Loucy (cell line): ENCODE results near the gene SVOPL.

ENCODE experiments used
- H2AFZ ChIP-seq: fragments of 200-600 bp; sonication (generic); 2 replicates; pipeline ENCODE4 v1.6.0; 2016; ENCODE audit warnings: antibody characterized with exemption, mild to moderate bottlenecking, low read length, moderate library complexity
- H3F3A ChIP-seq: fragments of 200-600 bp; 2 replicates; pipeline ENCODE4 v1.6.0; 2016; ENCODE audit warnings: antibody characterized with exemption, low read depth, mild to moderate bottlenecking
- H3K27me3 ChIP-seq: fragments of 200-600 bp; sonication (generic); 2 replicates; pipeline ENCODE4 v1.6.1; 2014; ENCODE audit warnings: low read length, mild to moderate bottlenecking; ENCODE audit not compliant: insufficient read depth, poor library complexity, severe bottlenecking
- H3K36me3 ChIP-seq: fragments of 200-600 bp; sonication (generic); 2 replicates; pipeline ENCODE4 v1.6.1; 2016; ENCODE audit warnings: low read length; ENCODE audit not compliant: insufficient read depth
- H3K4me1 ChIP-seq: fragments of 200-600 bp; sonication (generic); 2 replicates; pipeline ENCODE4 v1.5.1; 2014; ENCODE audit warnings: low read length, mild to moderate bottlenecking; ENCODE audit not compliant: insufficient read depth, poor library complexity, severe bottlenecking
- H3K4me2 ChIP-seq: fragments of 200-600 bp; sonication (generic); 2 replicates; pipeline ENCODE4 v1.6.0; 2014; ENCODE audit warnings: antibody characterized with exemption, low read length, low read depth, mild to moderate bottlenecking; ENCODE audit not compliant: poor library complexity, severe bottlenecking
- H3K4me3 ChIP-seq: fragments of 200-600 bp; sonication (generic); 2 replicates; pipeline ENCODE4 v1.5.1; 2014; ENCODE audit warnings: low read length, mild to moderate bottlenecking, mixed read lengths; ENCODE audit not compliant: poor library complexity, severe bottlenecking
- H3K79me2 ChIP-seq: fragments of 200-600 bp; sonication (generic); 2 replicates; pipeline ENCODE4 v1.6.1; 2014; ENCODE audit warnings: low read length; ENCODE audit not compliant: insufficient read depth
- H3K9ac ChIP-seq: fragments of 200-600 bp; sonication (generic); 2 replicates; pipeline ENCODE4 v1.6.0; 2014; ENCODE audit warnings: mild to moderate bottlenecking, low read depth, low read length, moderate library complexity; ENCODE audit not compliant: poor library complexity, severe bottlenecking
- H3K9me2 ChIP-seq: fragments of 200-600 bp; sonication (generic); replicated peaks from 2 replicates; pipeline ENCODE4 v1.6.1; 2016; ENCODE audit warnings: low read depth, low read length, mixed read lengths
- H3K9me3 ChIP-seq: fragments of 200-600 bp; sonication (generic); 2 replicates; pipeline ENCODE4 v1.6.1; 2014; ENCODE audit warnings: mild to moderate bottlenecking, antibody characterized with exemption, low read length, low read depth; ENCODE audit not compliant: insufficient read depth
- H4K20me1 ChIP-seq: fragments of 200-600 bp; sonication (generic); 2 replicates; pipeline ENCODE4 v1.6.0; 2014; ENCODE audit warnings: antibody characterized with exemption, low read length, mild to moderate bottlenecking; ENCODE audit not compliant: insufficient read depth, poor library complexity, severe bottlenecking
- CTCF ChIP-seq: fragments of 200-600 bp; sonication (generic); conservative IDR thresholded peaks from 2 replicates; pipeline ENCODE4 v1.5.1; 2014; ENCODE audit warnings: mild to moderate bottlenecking, antibody characterized with exemption, low read length
- EZH2phosphoT487 ChIP-seq: fragments of 200-600 bp; IDR thresholded peaks from 2 replicates; pipeline ENCODE4 v1.6.1; 2018; ENCODE audit warnings: antibody characterized with exemption, mild to moderate bottlenecking, moderate library complexity, borderline replicate concordance

The SVOPL gene

DNA sequence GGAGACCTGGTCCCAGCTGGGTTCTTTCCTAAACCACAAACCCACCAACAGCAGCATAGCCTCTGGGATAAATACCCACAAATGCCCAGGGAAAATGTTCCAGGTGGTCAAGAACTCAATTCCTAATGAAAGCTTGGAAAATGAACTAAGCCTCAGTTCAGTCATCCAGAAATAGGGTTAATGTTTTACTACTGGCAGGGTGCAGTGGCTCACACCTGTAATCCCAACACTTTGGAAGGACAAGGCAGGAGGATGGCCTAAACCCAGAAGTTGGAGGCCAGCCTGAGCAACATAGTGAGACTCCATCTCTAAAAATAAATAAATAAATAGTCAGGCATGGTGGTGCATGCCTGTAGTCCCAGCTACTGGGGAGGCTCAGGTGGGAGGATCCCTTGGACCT, 82.2 kb downstream of the SVOPL start:
- H3K79me2 ChIP-seq, result no peaks in the 10 kb centered on the region

DNA sequence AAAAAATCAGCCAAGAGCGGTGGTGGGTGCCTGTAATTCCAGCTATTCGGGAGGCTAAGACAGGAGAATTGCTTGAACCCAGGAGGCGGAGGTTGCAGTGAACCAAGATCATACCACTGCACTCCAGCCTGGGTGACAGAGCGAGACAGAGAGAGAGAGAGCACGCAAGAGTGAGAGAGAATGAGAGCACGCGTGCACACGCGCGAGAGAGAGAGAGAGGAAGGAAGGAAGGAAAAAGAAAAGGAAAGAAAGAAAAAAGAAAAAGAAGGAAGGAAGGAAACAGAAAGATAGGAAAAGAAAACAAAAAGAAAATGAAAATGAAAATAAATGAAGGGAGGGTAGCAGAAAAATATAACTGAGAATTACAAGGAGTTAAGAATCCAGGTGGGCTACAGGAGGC, 82.7 kb downstream of the SVOPL start:
- Histone ChIP-seq H3K27me3 (no peaks in the 10 kb centered on the region), H3F3A (0 out of 2 replicates have a peak, but pooled peaks cover 2% of the 10 kb centered on the region), H3K9ac (no peak overlapping the region), H3K9me2 (no peaks in the 10 kb centered on the region), H3K79me2 (no peaks in the 10 kb centered on the region), H3K4me3 (no peak overlapping the region), H2AFZ (no peak overlapping the region), H3K9me3 (no peaks in the 10 kb centered on the region), H3K4me2 (peak overlapping the region; percentile 8), H4K20me1 (no peaks in the 10 kb centered on the region), H3K36me3 (no peaks in the 10 kb centered on the region), H3K4me1 (peaks cover 20% of the 10 kb centered on the region)
- no peak for TF ChIP-seq EZH2phosphoT487
- TF ChIP-seq CTCF, result no peak

More for the DNA sequence above, 82.2 kb downstream of the SVOPL start:
- no peaks in the 10 kb centered on the region for H3K27me3 ChIP-seq
- H3K9me2 ChIP-seq, result no peaks in the 10 kb centered on the region
- H3K36me3 ChIP-seq, result no peaks in the 10 kb centered on the region
- no peak overlapping the region for H2AFZ ChIP-seq
- H3F3A ChIP-seq, result 0 out of 2 replicates have a peak, but pooled peaks cover 2% of the 10 kb centered on the region
- H4K20me1 ChIP-seq, result no peaks in the 10 kb centered on the region
- TF ChIP-seq CTCF, result no peak
- TF ChIP-seq EZH2phosphoT487, result no peak
- no peaks in the 10 kb centered on the region for H3K9me3 ChIP-seq
- H3K9ac ChIP-seq, result no peak overlapping the region
- peak overlapping the region; percentile 8 for H3K4me2 ChIP-seq
- peaks cover 21% of the 10 kb centered on the region for H3K4me1 ChIP-seq
- no peak overlapping the region for H3K4me3 ChIP-seq

- Histone ChIP-seq H3K4me1 (peaks cover 16% of the 10 kb centered on the region), H3K79me2 (no peaks in the 10 kb centered on the region), H3K4me2 (no peak overlapping the region), H3K4me3 (no peak overlapping the region), H3K27me3 (no peaks in the 10 kb centered on the region), H3K9ac (no peak overlapping the region), H3K9me3 (no peaks in the 10 kb centered on the region), H3K9me2 (no peaks in the 10 kb centered on the region), H4K20me1 (no peaks in the 10 kb centered on the region), H3F3A (no peaks in the 10 kb centered on the region), H2AFZ (no peak overlapping the region), H3K36me3 (no peaks in the 10 kb centered on the region)
- TF ChIP-seq EZH2phosphoT487, result no peak
- no peak for TF ChIP-seq CTCF
These were observed 85.1 kb downstream of the SVOPL start for GRCh38 chr7:138616085-138616484.
